GM12801 (cell line): Measurements from ENCODE around the gene GHRH.

Source experiments
- TF ChIP-seq, protein P1 (sequence below): IDR thresholded peaks from one replicate; pipeline ENCODE4 v1.5.1; 2011; ENCODE audit warnings: control low read depth; ENCODE audit not compliant: insufficient read length; ENCODE audit errors: extremely low read depth

GHRH gene

DNA sequence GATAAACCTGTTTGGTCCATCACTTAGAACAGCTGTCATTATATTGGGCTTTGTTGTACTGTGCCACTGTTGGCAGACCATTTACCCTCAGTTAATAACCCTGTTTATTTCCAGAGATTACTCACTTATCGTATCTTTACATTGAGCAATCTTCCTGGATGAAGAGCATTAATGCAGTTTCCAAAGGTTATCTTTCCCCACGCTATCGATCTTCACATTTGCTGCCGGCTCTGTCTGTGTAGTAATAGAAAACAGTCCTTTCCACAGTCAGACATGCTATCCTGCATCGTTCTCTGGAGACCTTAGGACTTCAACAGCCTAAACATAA lies 27.4 kb downstream of the GHRH start:
- TF ChIP-seq, protein P1, sequence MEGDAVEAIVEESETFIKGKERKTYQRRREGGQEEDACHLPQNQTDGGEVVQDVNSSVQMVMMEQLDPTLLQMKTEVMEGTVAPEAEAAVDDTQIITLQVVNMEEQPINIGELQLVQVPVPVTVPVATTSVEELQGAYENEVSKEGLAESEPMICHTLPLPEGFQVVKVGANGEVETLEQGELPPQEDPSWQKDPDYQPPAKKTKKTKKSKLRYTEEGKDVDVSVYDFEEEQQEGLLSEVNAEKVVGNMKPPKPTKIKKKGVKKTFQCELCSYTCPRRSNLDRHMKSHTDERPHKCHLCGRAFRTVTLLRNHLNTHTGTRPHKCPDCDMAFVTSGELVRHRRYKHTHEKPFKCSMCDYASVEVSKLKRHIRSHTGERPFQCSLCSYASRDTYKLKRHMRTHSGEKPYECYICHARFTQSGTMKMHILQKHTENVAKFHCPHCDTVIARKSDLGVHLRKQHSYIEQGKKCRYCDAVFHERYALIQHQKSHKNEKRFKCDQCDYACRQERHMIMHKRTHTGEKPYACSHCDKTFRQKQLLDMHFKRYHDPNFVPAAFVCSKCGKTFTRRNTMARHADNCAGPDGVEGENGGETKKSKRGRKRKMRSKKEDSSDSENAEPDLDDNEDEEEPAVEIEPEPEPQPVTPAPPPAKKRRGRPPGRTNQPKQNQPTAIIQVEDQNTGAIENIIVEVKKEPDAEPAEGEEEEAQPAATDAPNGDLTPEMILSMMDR: no peak

DNA sequence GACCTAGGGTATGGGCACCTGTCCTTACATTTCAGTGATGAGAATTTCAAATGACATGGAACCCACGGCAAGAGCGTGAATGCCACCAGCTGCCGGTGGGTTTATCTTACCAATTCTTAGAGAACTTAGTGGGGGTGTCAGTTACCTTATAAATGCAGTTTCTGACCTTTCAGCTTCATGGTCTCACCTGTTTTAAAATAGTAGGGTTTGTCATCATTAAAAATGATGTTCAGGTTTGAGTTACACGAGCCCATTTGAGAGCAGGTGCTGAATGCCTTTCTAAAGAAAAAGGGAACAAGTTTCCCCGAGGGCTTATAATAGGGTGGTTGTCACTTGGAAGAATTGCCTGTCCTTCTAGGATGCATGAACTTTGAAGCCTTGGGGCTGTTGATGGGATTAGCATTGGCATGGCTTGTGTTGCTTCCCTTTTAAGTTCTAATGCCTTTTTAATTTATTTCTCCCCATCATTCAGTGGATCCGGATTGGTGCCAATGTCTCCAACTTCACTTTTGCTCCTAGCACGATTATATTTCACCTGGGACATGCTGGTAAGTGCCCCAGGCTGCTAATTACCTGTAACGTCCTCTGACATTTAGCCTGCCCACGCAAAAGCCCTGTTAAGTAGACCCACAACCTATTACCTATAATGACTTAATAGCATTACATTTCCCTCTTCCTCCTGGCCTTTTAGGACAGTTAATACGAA lies 27.9 kb downstream of the GHRH start:
- TF ChIP-seq, protein P1: no peak

DNA sequence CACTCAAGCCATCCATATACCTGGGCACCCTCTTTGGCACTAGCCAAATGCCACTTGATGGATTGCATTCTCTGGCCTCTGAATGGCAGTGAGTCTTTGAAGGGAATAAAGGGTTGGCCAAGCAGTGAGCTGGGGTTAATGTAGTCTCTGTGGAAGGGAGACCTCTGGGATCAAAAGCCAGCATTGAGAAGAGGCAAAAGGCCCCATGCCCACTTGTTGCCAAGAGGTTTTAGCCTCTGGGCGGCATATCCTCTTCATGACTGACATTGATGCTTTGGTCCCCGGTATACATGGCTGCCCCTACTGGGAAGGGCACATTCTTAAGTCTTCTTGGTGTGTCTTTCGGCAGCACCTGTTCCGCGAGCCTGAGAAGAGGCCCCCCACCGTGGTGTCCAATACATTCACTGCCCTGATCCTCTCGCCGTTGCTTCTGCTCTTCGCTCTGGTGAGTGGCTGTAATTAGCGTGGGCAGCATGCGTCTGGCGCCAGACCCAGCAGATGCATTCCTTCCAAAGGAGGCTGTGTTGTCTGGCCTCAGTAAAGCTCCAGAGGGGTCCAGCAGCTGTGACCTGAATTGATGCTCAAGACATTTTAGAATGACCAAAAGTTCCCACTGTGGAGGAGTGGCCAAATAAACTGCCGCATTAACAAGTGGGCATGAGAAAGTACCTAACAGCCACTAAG lies 29.5 kb downstream of the GHRH start:
- TF ChIP-seq, protein P1: no peak

DNA sequence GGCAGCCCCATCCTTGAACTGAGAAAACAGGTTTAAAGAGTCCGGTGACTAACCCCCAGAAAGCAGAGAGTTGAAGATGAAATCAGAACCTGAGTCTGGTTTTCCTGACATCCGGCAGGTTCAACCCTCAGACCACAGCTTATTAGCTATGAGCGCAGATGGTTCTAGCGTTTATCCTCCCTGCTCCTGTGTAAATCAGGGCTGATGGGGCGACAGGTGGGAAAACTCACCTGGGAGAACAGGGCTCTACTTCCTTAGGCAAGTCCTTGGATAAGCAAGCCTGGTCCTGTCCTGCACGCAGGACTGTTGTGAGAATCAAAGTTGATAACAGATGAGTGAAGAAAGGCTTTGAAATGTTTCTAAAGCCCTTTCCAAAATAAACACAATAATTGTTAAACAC lies 31.4 kb downstream of the GHRH start:
- TF ChIP-seq, protein P1: no peak

DNA sequence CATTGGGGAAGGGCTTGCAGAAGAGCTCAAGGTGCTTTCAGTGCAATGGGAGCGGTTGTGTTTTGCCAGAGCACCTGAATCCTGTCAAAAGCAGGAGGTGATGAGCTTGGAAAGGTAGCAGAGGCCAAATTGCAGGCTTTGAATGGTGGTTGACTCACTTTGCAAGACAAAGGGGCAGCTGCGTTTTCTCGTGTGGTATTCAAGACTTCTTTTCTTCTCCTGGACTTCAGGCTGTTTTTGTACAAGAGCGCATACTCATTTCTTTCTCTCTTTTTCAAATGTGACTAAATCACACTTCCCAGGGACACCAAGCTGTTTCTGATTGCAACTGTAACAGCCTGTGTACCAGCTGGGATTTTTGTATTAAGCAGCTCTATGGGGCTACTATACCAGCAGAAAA lies 32.3 kb downstream of the GHRH start:
- TF ChIP-seq, protein P1: no peak

DNA sequence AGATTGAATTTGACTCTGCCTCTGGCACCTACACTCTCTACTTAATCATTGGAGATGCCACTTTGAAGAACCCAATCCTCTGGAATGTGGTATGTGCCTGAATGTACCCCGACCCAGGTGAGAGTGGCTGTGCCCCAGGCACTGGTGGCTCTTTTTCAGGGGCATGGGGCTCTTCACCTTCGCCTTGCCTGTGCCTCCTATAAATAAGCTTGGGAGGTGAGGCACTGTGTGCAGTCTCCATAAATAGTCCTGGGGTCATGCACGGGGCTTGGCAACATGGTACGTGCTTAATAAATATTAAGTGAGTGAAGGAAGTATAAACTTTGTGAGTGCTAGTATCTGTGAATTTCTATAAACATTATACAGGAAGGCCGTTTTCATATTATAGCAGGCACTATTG lies 33.0 kb downstream of the GHRH start:
- TF ChIP-seq, protein P1: no peak

DNA sequence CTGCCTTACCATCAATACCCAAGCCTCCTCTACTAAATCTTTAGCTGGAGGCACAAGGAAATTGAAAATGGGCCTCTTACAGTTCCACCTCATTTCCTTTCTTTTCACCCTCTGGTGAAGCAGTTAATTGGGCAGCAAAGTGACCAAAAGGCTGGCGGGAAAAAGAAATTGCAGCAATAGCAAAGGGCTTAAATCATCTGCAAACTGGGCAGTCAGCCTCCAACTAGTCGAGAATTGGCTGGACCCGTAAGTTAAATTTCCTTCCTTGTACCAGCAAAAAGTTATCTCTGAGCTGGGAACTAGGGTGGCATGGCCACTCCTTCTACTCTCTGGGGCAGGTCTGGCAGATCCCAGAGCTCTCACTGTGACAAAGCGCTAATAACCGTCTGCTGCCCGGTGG lies 33.5 kb downstream of the GHRH start:
- TF ChIP-seq, protein P1: no peak
